HG02885 (cell line): ENCODE data around the gene CSMD2.

Experiments used
- ATAC-seq: cut with Tn5 transposase; IDR thresholded peaks from one replicate; pipeline ENCODE4 v1.9.1; 2021; ENCODE audit warnings: mild to moderate bottlenecking; ENCODE audit not compliant: unreplicated experiment, poor library complexity

The CSMD2 gene

GRCh38 chr1:33667386-33668282 lies 497.4 kb downstream of the CSMD2 start:
- no peak for ATAC-seq

- no peak for ATAC-seq
Observed at GRCh38 chr1:33666616-33667015, 498.4 kb downstream of the CSMD2 start.

- no peak for ATAC-seq
Observed at GRCh38 chr1:33661811-33662454, 503.1 kb downstream of the CSMD2 start.

GRCh38 chr1:33660956-33661355 lies 504.1 kb downstream of the CSMD2 start:
- no peak for ATAC-seq

GRCh38 chr1:33660244-33660643 lies 504.8 kb downstream of the CSMD2 start:
- ATAC-seq: no peak

- no peak for ATAC-seq
Observed at GRCh38 chr1:33659641-33660040, 505.4 kb downstream of the CSMD2 start.

- no peak for ATAC-seq
Observed at GRCh38 chr1:33657833-33658232, 507.2 kb downstream of the CSMD2 start.

GRCh38 chr1:33656467-33657005 lies 508.5 kb downstream of the CSMD2 start:
- no peak for ATAC-seq

- ATAC-seq: no peak
Observed at GRCh38 chr1:33655496-33655895, 509.5 kb downstream of the CSMD2 start.

GRCh38 chr1:33654267-33654834 lies 510.7 kb downstream of the CSMD2 start:
- ATAC-seq: no peak

GRCh38 chr1:33653226-33653625 lies 511.8 kb downstream of the CSMD2 start:
- ATAC-seq: no peak

GRCh38 chr1:33650708-33651107 lies 514.3 kb downstream of the CSMD2 start:
- no peak for ATAC-seq

- ATAC-seq: no peak
Observed at GRCh38 chr1:33649759-33650158, 515.3 kb downstream of the CSMD2 start.

GRCh38 chr1:33643216-33643615 lies 521.8 kb downstream of the CSMD2 start:
- ATAC-seq: no peak

GRCh38 chr1:33641104-33641830 lies 523.8 kb downstream of the CSMD2 start:
- ATAC-seq: no peak

GRCh38 chr1:33640114-33640660 lies 524.8 kb downstream of the CSMD2 start:
- ATAC-seq: no peak

- ATAC-seq: no peak
Observed at GRCh38 chr1:33637846-33638440, 527.1 kb downstream of the CSMD2 start.

- ATAC-seq: no peak
Observed at GRCh38 chr1:33636209-33636608, 528.8 kb downstream of the CSMD2 start.

GRCh38 chr1:33635336-33636012 lies 529.6 kb downstream of the CSMD2 start:
- no peak for ATAC-seq
